ENCODE data around the gene BEST2.

The BEST2 gene

DNA sequence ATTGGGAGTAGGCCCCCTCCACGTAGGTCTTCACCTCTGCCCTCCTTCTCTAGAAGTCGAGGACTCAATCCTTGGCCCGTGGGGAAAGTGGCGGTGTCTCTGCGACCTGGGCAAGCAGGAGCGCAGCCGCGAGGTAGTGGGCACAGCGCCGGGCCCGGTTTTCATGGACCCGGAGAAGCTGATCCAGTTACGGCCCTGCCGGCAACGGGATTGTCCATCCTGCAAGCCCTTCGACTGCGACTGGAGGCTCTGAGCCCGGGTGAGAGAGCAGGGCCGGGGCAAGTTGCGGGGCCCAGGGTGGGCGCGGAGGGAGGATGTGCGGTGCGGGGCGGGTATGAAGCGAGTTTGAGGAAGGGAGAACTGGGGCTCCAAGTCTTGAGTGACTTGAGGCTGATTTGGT, 52.5 kb downstream of the BEST2 start:
- peaks cover 26% of the 10 kb centered on the region for H3K4me1 Mint-ChIP-seq (ENCODE audit: low read depth)
- no peak overlapping the region for H3K4me3 Mint-ChIP-seq
- H3K27ac Mint-ChIP-seq = no peak overlapping the region
- no peaks in the 10 kb centered on the region for H3K9me3 Mint-ChIP-seq
- peaks cover 16% of the 10 kb centered on the region for H3K36me3 Mint-ChIP-seq (ENCODE audit: low read depth)
- H3K27me3 Mint-ChIP-seq (ENCODE audit: low read depth) = no peaks in the 10 kb centered on the region

- Mint-ChIP-seq H3K36me3 (ENCODE audit: low read depth) (peaks cover 18% of the 10 kb centered on the region), H3K9me3 (no peaks in the 10 kb centered on the region), H3K4me1 (ENCODE audit: low read depth) (peaks cover 15% of the 10 kb centered on the region), H3K27ac (peak within 1 kb of the TSS; percentile 83), H3K4me3 (peak within 1 kb of the TSS; percentile 93), H3K27me3 (ENCODE audit: low read depth) (no peaks in the 10 kb centered on the region)
Observed at GRCh38 chr19:12806242-12807081, 54.9 kb downstream of the BEST2 start, which contains the start of gene RNASEH2A. Gene RNASEH2A, plus strand, starts transcription at chr19:12806584. Its CDS starts 90 bp downstream, at chr19:12806674.

Data from T-helper 1 cell treated with Interleukin-12 subunit alpha and Interleukin-12 subunit beta and Interleukin-4 antibody, amounts not matched to agents 30 μg/mL and 1 μg/mL, for 36 hours (primary cell).